DND-41 (cell line): ENCODE measurements around the gene KIF25.

Experiments
- CTCF ChIP-seq: IDR thresholded peaks from 2 replicates; pipeline ENCODE4 v1.5.1; 2012; ENCODE audit warnings: borderline replicate concordance, low read length, moderate library complexity, mild to moderate bottlenecking; ENCODE audit not compliant: poor library complexity, severe bottlenecking; ENCODE audit errors: extremely low read depth
- EZH2 ChIP-seq: IDR thresholded peaks from 3 replicates; pipeline ENCODE4 v1.6.1; 2012; ENCODE audit warnings: borderline replicate concordance, low read depth, mild to moderate bottlenecking, moderate library complexity, low read length, inconsistent platforms; ENCODE audit not compliant: severe bottlenecking

GRCh38 chr6:167984144-167984719 is 13.2 kb upstream of the KIF25 start:
- TF ChIP-seq CTCF (no peak), EZH2 (no peak)
